ENCODE measurements around the gene HOXB3.

- TF ChIP-seq CTCF (IDR thresholded peaks at IDR 0.05): peak; percentile 96 to 100 (median 98)
- no peak for TF ChIP-seq EP300 (IDR thresholded peaks at IDR 0.05; ENCODE audit: low read depth)
These were observed 28.3 kb upstream of the HOXB3 start for GRCh38 chr17:48618256-48618896.

All from transverse colon (tissue), 3 donors.